Right lobe of liver (tissue), 6 donors: ENCODE data around the gene B4GALT3. TPM values are rescaled to one million over a fixed set of nuclear protein-coding genes. Genes with fewer than 3 reads are reported as not detected.
A peak's percentile ranks its signal among the peaks of the same experiment; 100 is the strongest.

Source experiments
- ATAC-seq, 4 donors: fragments of 200-7000 bp; cut with Tn5 transposase; one replicate each; pipeline ENCODE4 v1.9.1; 2020; ENCODE audit warnings: mild to moderate bottlenecking in 4 of 4, moderate library complexity in 4 of 4
- DNase-seq, 3 donors: peaks; one replicate each; pipeline ENCODE4 v3.0.0-alpha.2; 2020
- H3K27ac ChIP-seq, 3 donors: fragments of 200-600 bp; one replicate each; pipeline ENCODE4 v1.8.0; 2022
- H3K27me3 ChIP-seq, 2 donors: fragments of 200-600 bp; one replicate each; pipeline ENCODE4 v1.8.0; 2022
- H3K36me3 ChIP-seq, 4 donors: fragments of 200-600 bp; sonication (generic) in 1 of 4; one replicate each; pipeline versions ENCODE4 v1.5.1 to v1.8.0; 2017 to 2022; ENCODE audit warnings: control low read depth in 1 of 4
- H3K4me1 ChIP-seq, 4 donors: fragments of 200-600 bp; sonication (generic) in 1 of 4; one replicate each; pipeline versions ENCODE4 v1.5.1 to v1.8.0; 2017 to 2022; ENCODE audit warnings: control low read depth in 1 of 4
- H3K4me3 ChIP-seq, 3 donors: fragments of 200-600 bp; one replicate each; pipeline ENCODE4 v1.8.0; 2022
- H3K9me3 ChIP-seq, 4 donors: fragments of 200-600 bp; sonication (generic) in 1 of 4; one replicate each; pipeline versions ENCODE4 v1.5.1 to v1.8.0; 2017 to 2022; ENCODE audit warnings: control low read depth in 1 of 4
- POLR2A ChIP-seq: fragments of 450-650 bp; IDR thresholded peaks from one replicate; pipeline ENCODE4 v1.6.1; 2017; ENCODE audit warnings: antibody characterized with exemption, mild to moderate bottlenecking
- WGBS: methylation state at CpG from one replicate; pipeline ENCODE4 v1.1.6; 2018; ENCODE audit warnings: low coverage, low lambda C conversion rate; ENCODE audit not compliant: insufficient coverage; ENCODE audit errors: missing lambda C conversion rate; 5-methylcytosine and 5-hydroxymethylcytosine counted together
- intact Hi-C, 2 donors: fragments of 100-400 bp; cut with DNase I; formaldehyde crosslinking; loops; one replicate each; pipeline versions ENCODE4 v1.11.2 to v1.14.1; 2022
- total RNA-seq, 6 experiments: library from RNA; depleted of rRNA in 2 of 6; stranded (reverse); fragments of >200 nt in 2 of 6; fragmentation: NEBNext Ultra II Directional in 3 of 6; extraction: Animal tissue kit (Norgen Biotek cat#: 25700) in 3 of 6; gene quantifications; one replicate each; pipeline versions ENCODE4 v1.1.0 to v1.2.4, GENCODE V29; 2016 to 2023
- TF ChIP-seq, protein P1 (sequence below), 4 donors: fragments of 200-600 bp in 3 of 4; fragments of 450-650 bp in 1 of 4; IDR thresholded peaks; one replicate each; pipeline versions ENCODE4 v1.5.1 to v1.8.0; 2016 to 2022; ENCODE audit warnings: antibody characterized with exemption in 4 of 4, mild to moderate bottlenecking in 2 of 4
- donor health status: DM: no; HTN: yes; CAD: no.
- donor health status: DM: no; HTN: no; CAD: no.
- donor health status: DM: no; HTN: no; CAD: no.
- donor health status: DM: no; HTN: yes; CAD: no.
- donor health status: DM: no; HTN: yes; CAD: no.

B4GALT3 gene
- total RNA-seq, 6 experiments from 2014 or later = 10.9 to 21.1 (median 13.1) TPM

DNA sequence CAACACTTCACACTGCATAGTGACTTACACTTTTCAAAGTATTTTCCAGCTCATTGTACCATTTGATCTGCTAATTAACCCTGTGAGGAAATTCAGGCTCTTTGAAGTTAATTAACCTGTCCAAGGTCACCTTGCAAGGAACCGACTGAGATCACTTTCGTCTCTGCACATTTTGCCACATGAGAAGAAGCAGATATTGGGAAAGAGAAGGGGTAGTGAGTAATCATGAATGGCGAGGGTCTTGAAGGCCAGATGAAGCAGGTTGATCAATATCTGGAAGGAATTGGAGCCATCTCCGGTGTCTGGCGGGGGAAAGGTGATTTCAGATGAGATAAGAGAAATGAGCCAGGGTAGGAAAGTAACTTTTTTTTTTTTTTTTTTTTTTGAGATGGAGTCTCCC, 42.7 kb upstream of the B4GALT3 start:
- peaks cover 0 to 61% (median 8%) of the 10 kb centered on the region in 4 donors for H3K4me1 ChIP-seq
- H3K36me3 ChIP-seq = peaks cover 0 to 2% (median 0%) of the 10 kb centered on the region in 4 donors
- TF ChIP-seq, protein P1, sequence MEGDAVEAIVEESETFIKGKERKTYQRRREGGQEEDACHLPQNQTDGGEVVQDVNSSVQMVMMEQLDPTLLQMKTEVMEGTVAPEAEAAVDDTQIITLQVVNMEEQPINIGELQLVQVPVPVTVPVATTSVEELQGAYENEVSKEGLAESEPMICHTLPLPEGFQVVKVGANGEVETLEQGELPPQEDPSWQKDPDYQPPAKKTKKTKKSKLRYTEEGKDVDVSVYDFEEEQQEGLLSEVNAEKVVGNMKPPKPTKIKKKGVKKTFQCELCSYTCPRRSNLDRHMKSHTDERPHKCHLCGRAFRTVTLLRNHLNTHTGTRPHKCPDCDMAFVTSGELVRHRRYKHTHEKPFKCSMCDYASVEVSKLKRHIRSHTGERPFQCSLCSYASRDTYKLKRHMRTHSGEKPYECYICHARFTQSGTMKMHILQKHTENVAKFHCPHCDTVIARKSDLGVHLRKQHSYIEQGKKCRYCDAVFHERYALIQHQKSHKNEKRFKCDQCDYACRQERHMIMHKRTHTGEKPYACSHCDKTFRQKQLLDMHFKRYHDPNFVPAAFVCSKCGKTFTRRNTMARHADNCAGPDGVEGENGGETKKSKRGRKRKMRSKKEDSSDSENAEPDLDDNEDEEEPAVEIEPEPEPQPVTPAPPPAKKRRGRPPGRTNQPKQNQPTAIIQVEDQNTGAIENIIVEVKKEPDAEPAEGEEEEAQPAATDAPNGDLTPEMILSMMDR (IDR thresholded peaks at IDR 0.05) = no peak
- no peak for TF ChIP-seq POLR2A
- no peak for ATAC-seq
- no peaks in the 10 kb centered on the region for H3K27me3 ChIP-seq
- intact Hi-C loops = no loop called here
- peak overlapping the region in 1 of 3 donors; percentile 90 for H3K27ac ChIP-seq
- 18% methylated on average over 5 of the region's 5 CpGs for WGBS
- no peak for DNase-seq
- no peak overlapping the region for H3K4me3 ChIP-seq
- H3K9me3 ChIP-seq = no peaks in the 10 kb centered on the region

DNA sequence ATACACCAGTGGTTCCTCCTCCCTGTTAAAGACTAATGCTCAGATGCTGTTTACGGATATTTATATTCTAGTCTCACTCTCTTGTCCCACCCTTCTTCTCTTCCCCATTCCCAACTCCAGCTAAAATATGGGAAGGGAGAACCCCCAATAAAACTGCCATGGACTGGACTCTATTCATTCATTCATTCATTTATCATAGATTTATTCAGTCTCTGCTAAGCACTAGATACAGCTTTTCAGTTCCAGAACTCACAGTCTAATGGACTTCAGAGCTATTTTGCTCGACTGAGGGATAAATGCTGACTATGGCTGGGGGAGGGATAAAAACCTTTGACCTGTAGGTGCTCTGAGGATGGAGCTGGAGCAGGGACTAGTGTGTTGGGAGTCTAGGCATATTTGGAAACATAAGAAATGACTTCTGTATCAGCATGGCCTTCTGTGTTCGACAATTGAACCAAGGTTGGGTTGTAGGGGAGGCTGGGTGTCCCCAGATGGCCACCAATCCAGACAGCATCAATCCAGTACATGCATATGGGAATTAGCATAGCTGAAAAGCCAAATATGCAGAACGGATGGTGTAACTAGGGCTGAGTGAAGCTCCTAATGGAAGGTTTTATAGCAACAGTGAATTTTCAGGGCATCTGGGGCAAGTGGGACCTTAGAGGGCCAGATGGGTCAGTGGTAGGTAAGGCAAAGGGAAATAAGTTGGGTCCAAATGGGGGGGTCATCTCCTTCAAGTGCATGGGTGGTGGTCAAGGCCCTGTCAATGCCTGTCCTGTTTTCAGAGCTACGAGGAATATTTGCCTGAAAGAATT, 42.0 kb upstream of the B4GALT3 start:
- H3K27me3 ChIP-seq = no peaks in the 10 kb centered on the region
- H3K4me3 ChIP-seq = no peak overlapping the region
- H3K4me1 ChIP-seq = peaks cover 0 to 57% (median 8%) of the 10 kb centered on the region in 4 donors
- ATAC-seq = peak in 2 of 4 donors; percentile 4 to 8
- peak overlapping the region in 2 of 3 donors; percentile 6 to 90 for H3K27ac ChIP-seq
- intact Hi-C loops = no loop called here
- DNase-seq = no peak
- no peaks in the 10 kb centered on the region for H3K9me3 ChIP-seq
- TF ChIP-seq, protein P1 (IDR thresholded peaks at IDR 0.05) = no peak
- peak; percentile 0 for TF ChIP-seq POLR2A
- peaks cover 0 to 5% (median 0%) of the 10 kb centered on the region in 4 donors for H3K36me3 ChIP-seq
- 38% methylated on average over 4 of the region's 5 CpGs for WGBS

DNA sequence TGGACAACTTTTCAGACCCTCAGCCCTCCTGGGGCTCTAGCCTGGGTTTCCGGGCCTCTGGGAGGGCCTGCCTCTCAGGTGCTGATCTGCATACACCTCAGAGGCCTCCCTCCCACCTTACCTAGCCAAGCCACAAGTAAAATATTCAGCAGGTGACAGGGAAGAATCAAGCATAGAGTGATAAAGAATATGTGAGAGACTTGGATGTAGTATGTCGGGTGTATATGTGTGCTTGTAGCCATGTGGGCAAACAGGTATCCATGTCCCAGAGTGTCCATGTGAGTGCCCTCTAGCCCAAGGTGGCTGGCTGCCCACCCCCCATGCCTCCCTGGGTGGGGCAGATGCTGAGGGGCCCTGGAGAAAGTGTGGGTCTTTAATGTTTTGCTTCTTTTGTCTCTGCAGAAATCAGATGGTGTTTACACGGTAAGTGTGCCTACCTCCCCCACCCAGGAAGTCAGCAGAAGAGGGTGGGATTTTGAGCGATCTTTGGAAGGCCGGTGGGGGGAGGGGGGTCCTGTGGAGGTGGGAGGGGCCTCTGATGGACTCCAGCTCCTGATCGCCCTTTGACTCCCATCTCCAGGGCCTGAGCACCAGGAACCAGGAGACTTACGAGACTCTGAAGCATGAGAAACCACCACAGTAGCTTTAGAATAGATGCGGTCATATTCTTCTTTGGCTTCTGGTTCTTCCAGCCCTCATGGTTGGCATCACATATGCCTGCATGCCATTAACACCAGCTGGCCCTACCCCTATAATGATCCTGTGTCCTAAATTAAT, 41.2 kb upstream of the B4GALT3 start:
- H3K36me3 ChIP-seq = peaks cover 0 to 13% (median 4%) of the 10 kb centered on the region in 4 donors
- peak overlapping the region; percentile 6 to 93 (median 90) for H3K27ac ChIP-seq
- no peak overlapping the region for H3K4me3 ChIP-seq
- intact Hi-C loops = no loop called here
- peak; percentile 11 for TF ChIP-seq POLR2A
- TF ChIP-seq, protein P1 (IDR thresholded peaks at IDR 0.05) = no peak
- no peak for DNase-seq
- ATAC-seq = peak in 2 of 4 donors; percentile 0 to 11
- H3K4me1 ChIP-seq = peaks cover 0 to 53% (median 8%) of the 10 kb centered on the region in 4 donors
- no peaks in the 10 kb centered on the region for H3K9me3 ChIP-seq
- no peaks in the 10 kb centered on the region for H3K27me3 ChIP-seq
- WGBS = 24% methylated on average over 3 of the region's 8 CpGs

DNA sequence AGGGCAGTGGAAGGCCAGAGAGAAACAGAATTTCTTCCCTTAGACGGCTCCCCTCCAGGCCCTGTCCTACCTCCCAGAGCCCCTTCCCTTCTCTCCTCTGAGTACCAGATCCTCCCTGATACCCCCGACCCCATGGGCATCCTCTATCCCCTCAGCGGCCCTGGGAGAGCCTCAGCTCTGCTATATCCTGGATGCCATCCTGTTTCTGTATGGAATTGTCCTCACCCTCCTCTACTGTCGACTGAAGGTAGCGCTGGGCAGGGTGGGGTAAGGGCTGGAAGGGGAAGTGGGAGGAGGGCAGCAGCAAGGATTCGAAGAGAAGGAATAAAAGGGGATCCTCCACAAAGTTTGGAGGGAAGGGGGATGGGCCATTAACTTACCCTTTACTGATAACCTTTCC, 40.5 kb upstream of the B4GALT3 start:
- DNase-seq = no peak
- peak overlapping the region in 1 of 3 donors; percentile 31 for H3K4me3 ChIP-seq
- no peaks in the 10 kb centered on the region for H3K9me3 ChIP-seq
- intact Hi-C loops = no loop called here
- peak overlapping the region; percentile 66 to 93 (median 90) for H3K27ac ChIP-seq
- WGBS = 50% methylated on average over 3 of the region's 6 CpGs
- no peak for TF ChIP-seq POLR2A
- TF ChIP-seq, protein P1 (IDR thresholded peaks at IDR 0.05) = no peak
- no peak for ATAC-seq
- H3K4me1 ChIP-seq = peaks cover 0 to 51% (median 8%) of the 10 kb centered on the region in 4 donors
- H3K36me3 ChIP-seq = peaks cover 0 to 19% (median 11%) of the 10 kb centered on the region in 4 donors
- no peaks in the 10 kb centered on the region for H3K27me3 ChIP-seq
